B cell (primary cell): ENCODE results near the gene GCN1. TPM values are rescaled to one million over a fixed set of nuclear protein-coding genes. Genes with fewer than 3 reads are reported as not detected.

Experiments used
- ATAC-seq: fragments of 200-7000 bp; cut with Tn5 transposase; one replicate; pipeline ENCODE4 v1.10.0; 2021; ENCODE audit warnings: low read depth, mild to moderate bottlenecking, moderate number of reproducible peaks, moderate library complexity
- CTCF ChIA-PET: fragments of 350-600 bp; sonication (Branson Sonifier 250); formaldehyde crosslinking; loops from one replicate; lab custom pipeline; 2021; ENCODE audit warnings: antibody characterized with exemption, inconsistent platforms; lab: Charles Lee
- POLR2A ChIA-PET: fragments of 350-600 bp; sonication (Branson Sonifier 250); formaldehyde crosslinking; loops from one replicate; lab custom pipeline; 2021; ENCODE audit warnings: antibody characterized with exemption; lab: Charles Lee
- DNase-seq: peaks from one replicate; pipeline ENCODE4 v3.0.0; 2013
- H2AFZ ChIP-seq: 2 replicates; pipeline ENCODE4 v1.6.1; 2012; ENCODE audit warnings: mild to moderate bottlenecking, low read depth, low read length; ENCODE audit not compliant: insufficient read depth, poor library complexity, severe bottlenecking
- H3K27ac ChIP-seq, 2 donors: 1 replicate in 1 of 2; 2 replicates in 1 of 2; pipeline ENCODE4 v1.5.1; 2012 to 2013; ENCODE audit warnings: low read length in 2 of 2, mild to moderate bottlenecking in 2 of 2, moderate library complexity in 1 of 2
- H3K27me3 ChIP-seq, 4 experiments: fragments of 200-600 bp in 1 of 4; sonication (generic) in 1 of 4; replicated peaks in 1 of 4; 1 replicate in 2 of 4; 2 replicates in 2 of 4; pipeline versions ENCODE4 v1.6.1 to v1.7.0; 2013 to 2016; ENCODE audit warnings: low read length in 3 of 4, mild to moderate bottlenecking in 2 of 4, mixed read lengths in 1 of 4, moderate library complexity in 1 of 4; ENCODE audit not compliant: insufficient read depth in 4 of 4, control insufficient read depth in 3 of 4; ENCODE audit errors: control extremely low read depth in 1 of 4
- H3K36me3 ChIP-seq, 2 experiments: replicated peaks in 1 of 2; 1 replicate in 1 of 2; 2 replicates in 1 of 2; pipeline versions ENCODE4 v1.6.1 to v1.7.1; 2013; ENCODE audit warnings: low read length in 1 of 2; ENCODE audit not compliant: insufficient read depth in 2 of 2, control insufficient read depth in 1 of 2; ENCODE audit errors: control extremely low read depth in 1 of 2, extremely low read depth in 1 of 2
- H3K4me1 ChIP-seq, 2 donors: fragments of 200-600 bp in 1 of 2; sonication (generic) in 1 of 2; 1 replicate in 1 of 2; 2 replicates in 1 of 2; pipeline versions ENCODE4 v1.5.1 to v1.6.1; 2013 to 2017; ENCODE audit warnings: low read length in 2 of 2; ENCODE audit not compliant: control insufficient read depth in 2 of 2, insufficient read depth in 2 of 2
- H3K4me2 ChIP-seq: replicated peaks from 2 replicates; pipeline ENCODE3; 2012; ENCODE audit warnings: mild to moderate bottlenecking, low read depth, low read length; ENCODE audit not compliant: poor library complexity, severe bottlenecking
- H3K4me3 ChIP-seq, 5 experiments: fragments of 200-600 bp in 1 of 5; sonication (generic) in 1 of 5; 1 replicate in 3 of 5; 2 replicates in 2 of 5; pipeline versions ENCODE4 v1.5.1 to v1.7.0; 2011 to 2016; ENCODE audit warnings: low read length in 4 of 5, mild to moderate bottlenecking in 4 of 5, low read depth in 2 of 5, control low read depth in 1 of 5, moderate library complexity in 1 of 5; ENCODE audit not compliant: insufficient read depth in 1 of 5; ENCODE audit errors: control extremely low read depth in 1 of 5, extremely low read depth in 1 of 5
- H3K79me2 ChIP-seq: fragments of 200-600 bp; sonication (generic); one replicate; pipeline ENCODE4 v1.6.0; 2016; ENCODE audit warnings: low read length; ENCODE audit not compliant: control insufficient read depth, insufficient read depth
- H3K9ac ChIP-seq: fragments of 200-600 bp; sonication (generic); 2 replicates; pipeline ENCODE4 v1.6.1; 2017; ENCODE audit warnings: mild to moderate bottlenecking, low read length, moderate library complexity
- H3K9me3 ChIP-seq, 3 donors: one replicate each; pipeline versions ENCODE4 v1.6.1 to v1.7.1; 2013; ENCODE audit warnings: low read length in 2 of 3; ENCODE audit not compliant: control insufficient read depth in 2 of 3, insufficient read depth in 1 of 3; ENCODE audit errors: control extremely low read depth in 1 of 3
- H4K20me1 ChIP-seq: 2 replicates; pipeline ENCODE4 v1.6.0; 2012; ENCODE audit warnings: mild to moderate bottlenecking, low read length; ENCODE audit not compliant: insufficient read depth, control insufficient read depth, poor library complexity, severe bottlenecking
- H3K27ac Mint-ChIP-seq: one replicate; pipeline ENCODE4 v1.8.0; 2021; ENCODE audit warnings: mixed read lengths
- H3K27me3 Mint-ChIP-seq: one replicate; pipeline ENCODE4 v1.8.0; 2021; ENCODE audit warnings: mixed read lengths
- H3K4me1 Mint-ChIP-seq: one replicate; pipeline ENCODE4 v1.8.0; 2021; ENCODE audit warnings: mixed read lengths
- H3K4me3 Mint-ChIP-seq: one replicate; pipeline ENCODE4 v1.8.0; 2021; ENCODE audit warnings: mixed read lengths
- H3K9me3 Mint-ChIP-seq: one replicate; pipeline ENCODE4 v1.8.0; 2022; ENCODE audit warnings: mixed read lengths; ENCODE audit not compliant: insufficient read depth
- CTCF ChIP-seq: fragments of 200-600 bp; IDR thresholded peaks from one replicate; pipeline ENCODE4 v1.8.0; 2022; ENCODE audit warnings: antibody characterized with exemption, mild to moderate bottlenecking
- EZH2 ChIP-seq: IDR thresholded peaks from 2 replicates; pipeline ENCODE4 v1.6.1; 2012; ENCODE audit warnings: borderline replicate concordance, low read depth, mild to moderate bottlenecking, moderate library complexity, low read length; ENCODE audit not compliant: insufficient read depth, poor library complexity, severe bottlenecking
- WGBS: methylation state at CpG from one replicate; pipeline ENCODE4 v1.1.5; 2013; ENCODE audit warnings: missing lambda C conversion rate; ENCODE audit not compliant: insufficient coverage; 5-methylcytosine and 5-hydroxymethylcytosine counted together
- intact Hi-C: fragments of 100-400 bp; cut with micrococcal nuclease; formaldehyde crosslinking; loops from one replicate; pipeline ENCODE4 v1.10.0; 2022
- polyA plus RNA-seq: library from polyadenylated mRNA; depleted of rRNA; stranded (reverse); fragments of >200 nt; gene quantifications from 2 replicates; pipeline ENCODE4 v1.2.3, GENCODE V29; 2012
- total RNA-seq, 2 donors: library from RNA; stranded (reverse); fragments of 120-200 nt in 1 of 2; gene quantifications; 1 replicate in 1 of 2; 2 replicates in 1 of 2; pipeline versions ENCODE4 v1.2.3 to v1.2.4, GENCODE V29; 2013 to 2022

GCN1 gene
- total and polyA plus RNA-seq, 2 donors (not counting 1 experiment from before 2014, with no cell fraction given): 41.3 to 127 TPM

GRCh38 chr12:120183211-120183631 is 11.3 kb downstream of the GCN1 start:
- no peaks in the 10 kb centered on the region for H3K27me3 ChIP-seq
- TF ChIP-seq EZH2 (no peak), CTCF (no peak)
- ATAC-seq (no peak), DNase-seq (no peak)
- no peak overlapping the region for H3K27ac ChIP-seq
- 94% methylated on average over 5 of the region's 5 CpGs for WGBS
- CTCF ChIA-PET: no interaction called here
- H3K36me3 ChIP-seq: peaks cover 0 to 78% of the 10 kb centered on the region in 2 experiments
- H3K4me3 Mint-ChIP-seq: no peak overlapping the region
- H3K4me2 ChIP-seq: no peak overlapping the region
- peaks cover 64% of the 10 kb centered on the region for H3K79me2 ChIP-seq
- H3K9me3 Mint-ChIP-seq: no peaks in the 10 kb centered on the region
- intact Hi-C loops: no loop called here
- H3K4me1 ChIP-seq: no peaks in the 10 kb centered on the region
- no peak overlapping the region for H3K27ac Mint-ChIP-seq
- H4K20me1 ChIP-seq: peaks cover 59% of the 10 kb centered on the region
- H3K9me3 ChIP-seq: no peaks in the 10 kb centered on the region
- H3K4me3 ChIP-seq: no peak overlapping the region
- no peaks in the 10 kb centered on the region for H3K27me3 Mint-ChIP-seq
- no peak overlapping the region for H2AFZ ChIP-seq
- H3K9ac ChIP-seq: no peak overlapping the region
- POLR2A ChIA-PET: interaction anchor here (0.5 kb wide), 1 partner anchor 1417 kb away, joined by 6 read pairs; no protein-coding TSS in a partner anchor
- peaks cover 2% of the 10 kb centered on the region for H3K4me1 Mint-ChIP-seq

GRCh38 chr12:120181991-120182631 is 12.4 kb downstream of the GCN1 start:
- Histone ChIP-seq H3K9ac (no peak overlapping the region), H3K36me3 (peaks cover 0 to 80% of the 10 kb centered on the region in 2 experiments), H3K4me1 (no peaks in the 10 kb centered on the region), H3K4me3 (no peak overlapping the region), H3K4me2 (no peak overlapping the region), H3K79me2 (peaks cover 55% of the 10 kb centered on the region), H3K27me3 (no peaks in the 10 kb centered on the region), H2AFZ (no peak overlapping the region), H4K20me1 (peaks cover 53% of the 10 kb centered on the region), H3K27ac (no peak overlapping the region), H3K9me3 (no peaks in the 10 kb centered on the region)
- no peaks in the 10 kb centered on the region for H3K9me3 Mint-ChIP-seq
- ATAC-seq (no peak), DNase-seq (no peak)
- intact Hi-C loops: no loop called here
- peaks cover 2% of the 10 kb centered on the region for H3K4me1 Mint-ChIP-seq
- H3K27me3 Mint-ChIP-seq: no peaks in the 10 kb centered on the region
- POLR2A ChIA-PET: no interaction called here
- no peak overlapping the region for H3K27ac Mint-ChIP-seq
- TF ChIP-seq EZH2 (no peak), CTCF (no peak)
- WGBS: 99% methylated on average over 6 of the region's 8 CpGs
- CTCF ChIA-PET: no interaction called here
- H3K4me3 Mint-ChIP-seq: no peak overlapping the region
